SK-N-SH (cell line): ENCODE results near the gene WNK4. TPM values are rescaled to one million over a fixed set of nuclear protein-coding genes. Genes with fewer than 3 reads are reported as not detected.

Experiments
- CTCF ChIA-PET: fragments of 300-600, 350-600 bp; formaldehyde crosslinking; extraction: SDS; loops from one replicate; lab custom pipeline; 2021; lab: Yijun Ruan, JAX
- POLR2A ChIA-PET: fragments of 350-600 bp; sonication (Branson Sonifier 250); formaldehyde crosslinking; extraction: SDS; loops from one replicate; lab custom pipeline; 2020; ENCODE audit warnings: antibody characterized with exemption, inconsistent platforms; lab: Yijun Ruan, JAX
- DNase-seq: peaks from one replicate; pipeline ENCODE4 v3.0.0; 2012
- H2AFZ ChIP-seq: fragments of 200-600 bp; sonication (generic); 2 replicates; pipeline ENCODE4 v1.8.1; 2016; ENCODE audit warnings: antibody characterized with exemption, mild to moderate bottlenecking, low read depth
- H3F3A ChIP-seq: fragments of 200-600 bp; sonication (generic); replicated peaks from 2 replicates; pipeline ENCODE3; 2016; ENCODE audit warnings: antibody characterized with exemption, mild to moderate bottlenecking; ENCODE audit not compliant: insufficient read depth
- H3K27ac ChIP-seq, 2 experiments: fragments of 200-500 bp in 1 of 2; fragments of 200-600 bp in 1 of 2; sonication (Bioruptor generic) in 1 of 2; sonication (generic), shearing (Covaris generic) in 1 of 2; 2 replicates each; pipeline versions ENCODE4 v1.5.1 to v1.6.1; 2014 to 2016; ENCODE audit warnings: low read depth in 2 of 2, inconsistent platforms in 1 of 2, low read length in 1 of 2, mild to moderate bottlenecking in 1 of 2, mixed read lengths in 1 of 2
- H3K27me3 ChIP-seq: fragments of 200-600 bp; sonication (generic), shearing (Covaris generic); 2 replicates; pipeline ENCODE4 v1.6.1; 2016; ENCODE audit warnings: mixed run types; ENCODE audit not compliant: insufficient read depth
- H3K36me3 ChIP-seq, 2 experiments: fragments of 200-500 bp in 1 of 2; fragments of 200-600 bp in 1 of 2; sonication (Bioruptor generic) in 1 of 2; sonication (generic) in 1 of 2; replicated peaks in 1 of 2; 2 replicates each; pipeline versions ENCODE3 to v1.5.1; 2014 to 2016; ENCODE audit warnings: low read length in 1 of 2, mild to moderate bottlenecking in 1 of 2; ENCODE audit not compliant: insufficient read depth in 2 of 2, control insufficient read depth in 1 of 2
- H3K4me1 ChIP-seq, 2 experiments: fragments of 200-500 bp in 1 of 2; fragments of 200-600 bp in 1 of 2; sonication (Bioruptor generic) in 1 of 2; sonication (generic), shearing (Covaris generic) in 1 of 2; 2 replicates each; pipeline versions ENCODE4 v1.5.1 to v1.6.1; 2014 to 2016; ENCODE audit warnings: low read depth in 1 of 2, low read length in 1 of 2, mixed run types in 1 of 2; ENCODE audit not compliant: insufficient read depth in 2 of 2, control insufficient read depth in 1 of 2
- H3K4me2 ChIP-seq: fragments of 200-600 bp; sonication (generic), shearing (Covaris generic); 2 replicates; pipeline ENCODE4 v1.6.1; 2017; ENCODE audit warnings: mixed run types
- H3K4me3 ChIP-seq, 2 experiments: fragments of 200-500 bp in 1 of 2; fragments of 200-600 bp in 1 of 2; sonication (Bioruptor generic) in 1 of 2; sonication (generic), shearing (Covaris generic) in 1 of 2; 2 replicates each; pipeline versions ENCODE4 v1.5.1 to v1.8.1; 2014 to 2016; ENCODE audit warnings: low read depth in 2 of 2, inconsistent platforms in 1 of 2, low read length in 1 of 2, mild to moderate bottlenecking in 1 of 2, mixed read lengths in 1 of 2, moderate library complexity in 1 of 2
- H3K79me2 ChIP-seq: fragments of 200-600 bp; sonication (generic); 2 replicates; pipeline ENCODE4 v1.8.1; 2017; ENCODE audit warnings: mild to moderate bottlenecking; ENCODE audit not compliant: insufficient read depth
- H3K9ac ChIP-seq: fragments of 200-600 bp; sonication (generic); 2 replicates; pipeline ENCODE4 v1.6.1; 2017; ENCODE audit warnings: mixed run types
- H3K9me2 ChIP-seq: fragments of 200-600 bp; sonication (generic); 2 replicates; pipeline ENCODE4 v1.6.1; 2017; ENCODE audit warnings: mixed run types
- H3K9me3 ChIP-seq: fragments of 200-600 bp; sonication (generic); 2 replicates; pipeline ENCODE4 v1.6.1; 2017; ENCODE audit warnings: mixed run types, mild to moderate bottlenecking, moderate library complexity
- H4K20me1 ChIP-seq: fragments of 200-600 bp; sonication (generic); 2 replicates; pipeline ENCODE4 v1.6.1; 2017; ENCODE audit warnings: mild to moderate bottlenecking, mixed run types; ENCODE audit not compliant: insufficient read depth
- CHD2 ChIP-seq: fragments of 150-350 bp; IDR thresholded peaks from 2 replicates; pipeline ENCODE4 v1.6.1; 2018; ENCODE audit warnings: low read length; ENCODE audit not compliant: partially characterized antibody
- CTCF ChIP-seq: fragments of 200-600 bp; sonication (generic); IDR thresholded peaks from 2 replicates; pipeline ENCODE4 v1.6.1; 2017; ENCODE audit warnings: antibody characterized with exemption, mild to moderate bottlenecking, moderate library complexity
- EP300 ChIP-seq, 2 experiments: IDR thresholded peaks; 2 replicates each; pipeline versions ENCODE4 v1.4.0 to v1.6.1; 2012; ENCODE audit warnings: borderline replicate concordance in 1 of 2, low read depth in 1 of 2, low read length in 1 of 2
- FOXM1 ChIP-seq: IDR thresholded peaks from 2 replicates; pipeline ENCODE4 v1.4.0; 2012; ENCODE audit warnings: low read depth, mild to moderate bottlenecking
- JUND ChIP-seq: IDR thresholded peaks from 2 replicates; pipeline ENCODE4 v1.4.0; 2012
- MAX ChIP-seq: IDR thresholded peaks from 2 replicates; pipeline ENCODE4 v1.4.0; 2012; ENCODE audit warnings: low read depth
- MEF2A ChIP-seq: IDR thresholded peaks from 2 replicates; pipeline ENCODE4 v1.4.0; 2012; ENCODE audit warnings: low read depth, borderline replicate concordance
- NRF1 ChIP-seq: IDR thresholded peaks from 2 replicates; pipeline ENCODE4 v1.6.1; 2012; ENCODE audit warnings: low read depth, mild to moderate bottlenecking, low read length
- POLR2AphosphoS5 ChIP-seq: IDR thresholded peaks from 2 replicates; pipeline ENCODE4 v1.6.1; 2012; ENCODE audit warnings: low read depth, low read length
- RAD21 ChIP-seq: IDR thresholded peaks from 2 replicates; pipeline ENCODE4 v1.6.1; 2012; ENCODE audit warnings: mild to moderate bottlenecking, low read length
- RXRA ChIP-seq: IDR thresholded peaks from 2 replicates; pipeline ENCODE4 v1.4.0; 2012; ENCODE audit warnings: low read depth, mild to moderate bottlenecking, borderline replicate concordance
- TAF1 ChIP-seq: IDR thresholded peaks from 2 replicates; pipeline ENCODE4 v1.6.1; 2012; ENCODE audit warnings: low read depth, mild to moderate bottlenecking, low read length, moderate library complexity, borderline replicate concordance
- TCF12 ChIP-seq: IDR thresholded peaks from 2 replicates; pipeline ENCODE4 v1.4.0; 2012
- WGBS: methylation state at CpG from one replicate; pipeline ENCODE4 v1.1.6; 2017; ENCODE audit warnings: low lambda C conversion rate; 5-methylcytosine and 5-hydroxymethylcytosine counted together
- polyA plus RNA-seq, 3 experiments: library from polyadenylated mRNA; depleted of rRNA; stranded (reverse); fragments of >200 nt; gene quantifications; 2 replicates each; pipeline ENCODE4 v1.2.3, GENCODE V29; 2012
- TF ChIP-seq, protein P1 (sequence below): IDR thresholded peaks from 2 replicates; pipeline ENCODE4 v1.6.1; 2012; ENCODE audit warnings: mild to moderate bottlenecking, low read depth, low read length, moderate library complexity

Gene WNK4
- polyA plus RNA-seq, 1 of the 3 experiments (the other 2 are of a cell fraction) = 12.5 TPM

- Histone ChIP-seq H2AFZ (no peak overlapping the region), H3K36me3 (peaks cover 0 to 5% of the 10 kb centered on the region in 2 experiments), H3K4me3 (no peak overlapping the region), H3K27ac (no peak overlapping the region), H3K9ac (no peak overlapping the region), H3F3A (peaks cover 8% of the 10 kb centered on the region), H3K27me3 (no peaks in the 10 kb centered on the region), H3K9me3 (no peaks in the 10 kb centered on the region), H3K9me2 (no peaks in the 10 kb centered on the region), H4K20me1 (no peaks in the 10 kb centered on the region), H3K79me2 (peaks cover 21% of the 10 kb centered on the region), H3K4me1 (peaks cover 4 to 9% of the 10 kb centered on the region in 2 experiments; a peak in 3 of 4 replicates), H3K4me2 (no peak overlapping the region)
- ChIA-PET CTCF (interaction anchor here (3.9 kb wide), 1 partner anchor 16 kb away, joined by 22 read pairs; the partner anchor contains the start of gene AOC2), POLR2A (no interaction called here)
- TF ChIP-seq NRF1 (no peak), JUND (no peak), POLR2AphosphoS5 (no peak), TAF1 (no peak), EP300 (IDR thresholded peaks at IDR 0.05; ENCODE audit: borderline replicate concordance in 1 of 2, low read depth in 1 of 2, low read length in 1 of 2) (no peak), CHD2 (no peak), RAD21 (no peak), TCF12 (no peak), FOXM1 (no peak), MAX (no peak), RXRA (no peak)
- TF ChIP-seq, protein P1, sequence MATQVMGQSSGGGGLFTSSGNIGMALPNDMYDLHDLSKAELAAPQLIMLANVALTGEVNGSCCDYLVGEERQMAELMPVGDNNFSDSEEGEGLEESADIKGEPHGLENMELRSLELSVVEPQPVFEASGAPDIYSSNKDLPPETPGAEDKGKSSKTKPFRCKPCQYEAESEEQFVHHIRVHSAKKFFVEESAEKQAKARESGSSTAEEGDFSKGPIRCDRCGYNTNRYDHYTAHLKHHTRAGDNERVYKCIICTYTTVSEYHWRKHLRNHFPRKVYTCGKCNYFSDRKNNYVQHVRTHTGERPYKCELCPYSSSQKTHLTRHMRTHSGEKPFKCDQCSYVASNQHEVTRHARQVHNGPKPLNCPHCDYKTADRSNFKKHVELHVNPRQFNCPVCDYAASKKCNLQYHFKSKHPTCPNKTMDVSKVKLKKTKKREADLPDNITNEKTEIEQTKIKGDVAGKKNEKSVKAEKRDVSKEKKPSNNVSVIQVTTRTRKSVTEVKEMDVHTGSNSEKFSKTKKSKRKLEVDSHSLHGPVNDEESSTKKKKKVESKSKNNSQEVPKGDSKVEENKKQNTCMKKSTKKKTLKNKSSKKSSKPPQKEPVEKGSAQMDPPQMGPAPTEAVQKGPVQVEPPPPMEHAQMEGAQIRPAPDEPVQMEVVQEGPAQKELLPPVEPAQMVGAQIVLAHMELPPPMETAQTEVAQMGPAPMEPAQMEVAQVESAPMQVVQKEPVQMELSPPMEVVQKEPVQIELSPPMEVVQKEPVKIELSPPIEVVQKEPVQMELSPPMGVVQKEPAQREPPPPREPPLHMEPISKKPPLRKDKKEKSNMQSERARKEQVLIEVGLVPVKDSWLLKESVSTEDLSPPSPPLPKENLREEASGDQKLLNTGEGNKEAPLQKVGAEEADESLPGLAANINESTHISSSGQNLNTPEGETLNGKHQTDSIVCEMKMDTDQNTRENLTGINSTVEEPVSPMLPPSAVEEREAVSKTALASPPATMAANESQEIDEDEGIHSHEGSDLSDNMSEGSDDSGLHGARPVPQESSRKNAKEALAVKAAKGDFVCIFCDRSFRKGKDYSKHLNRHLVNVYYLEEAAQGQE = no peak
- WGBS = 41% methylated on average over 1 of the region's 1 CpG
- no peak for DNase-seq
These were observed 47.1 kb downstream of the WNK4 start for GRCh38 chr17:42827472-42827871.

GRCh38 chr17:42830971-42831370 lies 50.6 kb downstream of the WNK4 start:
- H3K4me2 ChIP-seq = no peak overlapping the region
- H3K27ac ChIP-seq = no peak overlapping the region
- CTCF ChIA-PET = interaction anchor here (0.8 to 1.4 kb wide), 3 partner anchors 11 to 167 kb away, joined by 3 to 4 read pairs (median 4); partner anchors contain the start of genes AOC2 and RPL27
- H3K9ac ChIP-seq = no peak overlapping the region
- no peak for TF ChIP-seq CTCF
- no peak for TF ChIP-seq MEF2A
- TF ChIP-seq NRF1 = no peak
- no peaks in the 10 kb centered on the region for H4K20me1 ChIP-seq
- peaks cover 39% of the 10 kb centered on the region for H3K79me2 ChIP-seq
- H3K36me3 ChIP-seq = peaks cover 5 to 11% of the 10 kb centered on the region in 2 experiments
- POLR2A ChIA-PET = no interaction called here
- no peaks in the 10 kb centered on the region for H3K27me3 ChIP-seq
- H2AFZ ChIP-seq = no peak overlapping the region
- no peak overlapping the region for H3K4me3 ChIP-seq
- H3F3A ChIP-seq = peaks cover 4% of the 10 kb centered on the region
- H3K4me1 ChIP-seq = peaks cover 4 to 9% of the 10 kb centered on the region in 2 experiments; a peak in 3 of 4 replicates
- DNase-seq = no peak
- no peaks in the 10 kb centered on the region for H3K9me3 ChIP-seq
- H3K9me2 ChIP-seq = no peaks in the 10 kb centered on the region
